Activated naive CD4-positive, alpha-beta T cell treated with anti-CD3 and anti-CD28 coated beads, Interleukin-2, amount 10 ng/mL, durations not matched to agents 7 days and 5 days (primary cell): ENCODE measurements around the gene CYS1.

Source experiments
- CTCF ChIA-PET: fragments of 350-600 bp; sonication (Branson Sonifier 250); formaldehyde crosslinking; loops from one replicate; lab custom pipeline; 2021; ENCODE audit warnings: antibody characterized with exemption; lab: Charles Lee
- DNase-seq: peaks from one replicate; pipeline ENCODE4 v3.0.0-alpha.2; 2020
- H3K27ac Mint-ChIP-seq: one replicate; pipeline ENCODE4 v1.8.0; 2021; ENCODE audit warnings: mild to moderate bottlenecking, moderate library complexity, mixed read lengths
- H3K27me3 Mint-ChIP-seq: one replicate; pipeline ENCODE4 v1.8.0; 2021; ENCODE audit warnings: mild to moderate bottlenecking, mixed read lengths
- H3K36me3 Mint-ChIP-seq: one replicate; pipeline ENCODE4 v1.8.0; 2021; ENCODE audit warnings: mixed read lengths
- H3K4me1 Mint-ChIP-seq: one replicate; pipeline ENCODE4 v1.8.0; 2021; ENCODE audit warnings: mixed read lengths
- H3K4me3 Mint-ChIP-seq: one replicate; pipeline ENCODE4 v1.8.0; 2021; ENCODE audit warnings: mild to moderate bottlenecking, moderate library complexity, mixed read lengths
- H3K9me3 Mint-ChIP-seq: one replicate; pipeline ENCODE4 v1.8.0; 2021; ENCODE audit warnings: mixed read lengths

The CYS1 gene

GRCh38 chr2:10085668-10086059, 5.5 kb upstream of the CYS1 start:
- H3K36me3 Mint-ChIP-seq = no peaks in the 10 kb centered on the region
- DNase-seq = no peak
- no peak overlapping the region for H3K27ac Mint-ChIP-seq
- CTCF ChIA-PET = interaction anchor here (1.8 to 6.5 kb wide), 3 partner anchors 12 to 15 kb away, joined by 6 to 41 read pairs (median 11); no protein-coding TSS in a partner anchor
- H3K9me3 Mint-ChIP-seq = no peaks in the 10 kb centered on the region
- H3K27me3 Mint-ChIP-seq = peaks cover 100% of the 10 kb centered on the region
- no peak overlapping the region for H3K4me3 Mint-ChIP-seq
- peaks cover 9% of the 10 kb centered on the region for H3K4me1 Mint-ChIP-seq

GRCh38 chr2:10085043-10085667, 4.9 kb upstream of the CYS1 start:
- Mint-ChIP-seq H3K4me3 (no peak overlapping the region), H3K4me1 (peaks cover 9% of the 10 kb centered on the region), H3K9me3 (no peaks in the 10 kb centered on the region), H3K27me3 (peaks cover 99% of the 10 kb centered on the region), H3K27ac (no peak overlapping the region), H3K36me3 (no peaks in the 10 kb centered on the region)
- DNase-seq = no peak
- CTCF ChIA-PET = interaction anchor here (1.8 to 6.5 kb wide), 3 partner anchors 12 to 15 kb away, joined by 6 to 41 read pairs (median 11); no protein-coding TSS in a partner anchor

DNA sequence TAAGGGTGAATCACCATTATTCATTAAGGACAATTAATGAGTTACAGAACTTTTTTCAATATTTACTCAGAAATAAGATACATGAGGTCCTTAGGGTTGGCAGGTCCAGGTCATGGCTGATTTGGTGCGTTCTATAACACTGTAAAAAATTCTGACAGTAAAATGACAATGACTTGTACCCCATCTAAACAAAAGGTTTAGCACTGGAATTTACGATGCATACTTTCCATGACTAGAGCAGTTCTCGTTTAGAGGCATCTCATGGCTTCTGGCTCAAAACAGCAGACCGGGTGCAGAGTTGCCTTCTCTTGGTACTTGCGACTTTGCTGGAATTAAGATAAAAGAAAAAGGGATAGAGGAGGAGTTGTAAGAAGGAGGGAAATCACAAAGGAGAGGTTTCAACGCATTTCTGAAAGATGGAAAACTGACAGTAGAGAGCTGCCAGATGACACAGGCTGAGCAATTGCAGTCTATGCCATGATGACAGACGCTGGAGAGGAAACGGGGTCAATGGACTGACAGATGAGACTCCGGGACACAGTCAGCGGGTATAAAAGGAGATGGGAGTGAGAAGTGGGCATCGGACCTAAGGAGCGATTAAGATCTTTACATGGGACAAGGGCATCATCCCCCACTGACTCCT, 4.1 kb upstream of the CYS1 start:
- Mint-ChIP-seq H3K27ac (no peak overlapping the region), H3K36me3 (no peaks in the 10 kb centered on the region), H3K9me3 (no peaks in the 10 kb centered on the region), H3K27me3 (peaks cover 91% of the 10 kb centered on the region), H3K4me1 (peaks cover 9% of the 10 kb centered on the region), H3K4me3 (no peak overlapping the region)
- CTCF ChIA-PET = interaction anchor here (1.8 to 6.5 kb wide), 3 partner anchors 11 to 14 kb away, joined by 6 to 41 read pairs (median 11); no protein-coding TSS in a partner anchor
- DNase-seq = no peak

DNA sequence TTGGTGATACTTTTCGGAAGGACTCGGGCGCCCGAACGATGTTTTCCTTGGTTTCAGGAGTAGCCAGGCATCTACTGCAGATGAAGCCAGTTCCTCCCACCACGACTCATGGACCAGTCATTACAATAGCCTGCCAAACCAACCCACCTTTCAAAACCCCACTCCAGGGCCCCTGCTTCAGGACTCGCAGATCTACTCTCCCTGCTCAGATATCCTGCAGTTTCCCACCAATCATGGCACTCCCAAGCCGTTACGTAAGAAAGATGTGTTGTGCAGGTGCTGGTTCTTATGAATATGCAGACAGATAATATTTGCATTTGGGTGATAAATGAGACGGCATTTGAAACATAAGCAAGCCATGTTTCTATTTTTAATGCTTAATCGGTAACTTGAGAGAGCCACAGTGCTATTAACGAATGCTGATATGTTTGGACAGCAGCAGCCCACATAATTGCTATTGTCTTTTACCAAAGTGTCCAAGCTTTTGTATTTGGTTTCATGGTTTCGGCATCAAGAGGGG, 3.5 kb upstream of the CYS1 start:
- Mint-ChIP-seq H3K27me3 (peaks cover 91% of the 10 kb centered on the region), H3K27ac (no peak overlapping the region), H3K4me1 (peaks cover 14% of the 10 kb centered on the region), H3K36me3 (no peaks in the 10 kb centered on the region), H3K9me3 (no peaks in the 10 kb centered on the region), H3K4me3 (no peak overlapping the region)
- no peak for DNase-seq
- CTCF ChIA-PET = interaction anchor here (1.0 to 6.5 kb wide), 3 partner anchors 11 to 34 kb away, joined by 3 to 41 read pairs (median 8); no protein-coding TSS in a partner anchor

- CTCF ChIA-PET = interaction anchor here (1.0 to 6.5 kb wide), 3 partner anchors 10 to 35 kb away, joined by 3 to 41 read pairs (median 8); no protein-coding TSS in a partner anchor
- H3K4me3 Mint-ChIP-seq = no peak overlapping the region
- H3K27me3 Mint-ChIP-seq = peaks cover 91% of the 10 kb centered on the region
- H3K36me3 Mint-ChIP-seq = no peaks in the 10 kb centered on the region
- no peaks in the 10 kb centered on the region for H3K9me3 Mint-ChIP-seq
- DNase-seq = no peak
- peaks cover 17% of the 10 kb centered on the region for H3K4me1 Mint-ChIP-seq
- no peak overlapping the region for H3K27ac Mint-ChIP-seq
Measured at GRCh38 chr2:10083046-10083445, 2.8 kb upstream of the CYS1 start.

GRCh38 chr2:10080536-10081304, 509 bp upstream of the CYS1 start:
- H3K9me3 Mint-ChIP-seq = no peaks in the 10 kb centered on the region
- peaks cover 91% of the 10 kb centered on the region for H3K27me3 Mint-ChIP-seq
- no peaks in the 10 kb centered on the region for H3K36me3 Mint-ChIP-seq
- CTCF ChIA-PET = interaction anchor here (1.4 to 1.5 kb wide), 2 partner anchors 9 to 16 kb away, joined by 4 to 6 read pairs; no protein-coding TSS in a partner anchor
- peak overlapping the region; percentile 64 for H3K4me3 Mint-ChIP-seq
- H3K4me1 Mint-ChIP-seq = peaks cover 17% of the 10 kb centered on the region
- DNase-seq = peak; percentile 52
- H3K27ac Mint-ChIP-seq = no peak overlapping the region

DNA sequence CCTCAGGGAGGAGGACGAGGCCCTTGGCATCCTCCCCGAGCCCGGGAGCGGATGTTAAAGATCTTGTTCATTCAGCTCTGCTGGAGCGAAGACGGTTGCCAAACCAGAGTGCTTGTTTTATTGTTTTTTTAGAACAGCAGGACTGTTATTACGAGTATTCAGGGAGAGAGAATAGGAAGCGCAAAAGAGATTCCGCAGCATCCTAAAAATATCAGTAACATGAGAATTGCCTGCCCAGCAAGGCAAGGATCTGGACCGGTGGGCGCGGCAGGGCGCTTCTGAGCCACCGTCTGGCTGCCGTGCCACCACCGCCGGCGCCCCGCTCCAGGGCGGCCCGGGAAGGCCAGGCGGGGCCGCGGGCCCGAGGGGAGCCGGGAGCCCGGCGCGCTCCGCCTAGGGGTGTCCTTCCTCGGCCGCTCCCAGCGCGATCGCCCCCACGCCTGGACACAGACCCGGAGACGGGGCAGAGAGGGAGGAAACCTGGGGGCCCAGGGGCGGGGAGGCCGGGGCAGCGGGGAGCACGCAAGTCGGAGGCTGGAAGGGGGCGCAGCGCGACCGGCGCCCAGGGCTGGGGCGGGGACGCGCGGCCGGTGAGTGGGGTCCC, 843 bp downstream of the CYS1 start:
- Mint-ChIP-seq H3K4me3 (peak overlapping the region; percentile 67), H3K4me1 (peaks cover 17% of the 10 kb centered on the region), H3K36me3 (no peaks in the 10 kb centered on the region), H3K9me3 (no peaks in the 10 kb centered on the region), H3K27me3 (peaks cover 91% of the 10 kb centered on the region), H3K27ac (peak overlapping the region; percentile 53)
- CTCF ChIA-PET = interaction anchor here (0.7 to 2.0 kb wide), 6 partner anchors 10 to 361 kb away, joined by 3 to 9 read pairs (median 5); no protein-coding TSS in a partner anchor
- peak; percentile 46 for DNase-seq

DNA sequence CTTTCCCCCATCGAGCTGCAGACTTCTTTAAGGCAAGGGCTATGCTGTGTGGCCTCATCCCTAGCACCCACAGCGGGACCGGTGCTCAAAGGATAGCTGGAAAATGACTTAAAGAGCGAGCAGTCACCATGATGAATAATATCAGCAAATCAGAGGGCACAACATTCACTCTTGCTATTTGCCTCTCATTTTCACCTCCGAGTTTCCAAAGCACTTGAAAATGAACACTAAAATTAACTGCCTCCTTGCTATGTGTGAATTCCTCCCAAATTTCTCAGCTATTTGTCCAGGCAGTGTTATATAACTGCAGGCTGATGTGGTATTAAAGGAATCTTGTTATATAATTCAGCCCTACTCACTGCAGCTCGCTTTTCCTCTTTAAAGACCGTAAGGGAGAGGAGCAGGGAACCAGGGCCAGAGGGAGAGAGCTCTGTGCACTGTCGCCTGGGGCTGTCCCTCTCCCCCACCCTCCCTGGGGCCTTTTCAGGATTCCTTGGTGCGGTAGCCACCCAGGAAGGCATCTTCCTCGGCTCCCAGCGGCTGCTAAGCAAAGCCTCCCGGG, 1.4 kb downstream of the CYS1 start:
- H3K4me3 Mint-ChIP-seq = peak overlapping the region; percentile 67
- CTCF ChIA-PET = interaction anchor here (0.5 to 2.0 kb wide), 6 partner anchors 9 to 639 kb away, joined by 3 to 9 read pairs (median 5); no protein-coding TSS in a partner anchor
- H3K27me3 Mint-ChIP-seq = peaks cover 91% of the 10 kb centered on the region
- no peaks in the 10 kb centered on the region for H3K36me3 Mint-ChIP-seq
- H3K4me1 Mint-ChIP-seq = peaks cover 19% of the 10 kb centered on the region
- H3K9me3 Mint-ChIP-seq = no peaks in the 10 kb centered on the region
- peak overlapping the region; percentile 53 for H3K27ac Mint-ChIP-seq
- DNase-seq = no peak

- Mint-ChIP-seq H3K9me3 (no peaks in the 10 kb centered on the region), H3K4me1 (peaks cover 19% of the 10 kb centered on the region), H3K27me3 (peaks cover 91% of the 10 kb centered on the region), H3K4me3 (no peak overlapping the region), H3K27ac (no peak overlapping the region), H3K36me3 (no peaks in the 10 kb centered on the region)
- CTCF ChIA-PET = interaction anchor here (1.2 to 2.0 kb wide), 2 partner anchors 19 to 26 kb away, joined by 3 to 9 read pairs; no protein-coding TSS in a partner anchor
- no peak for DNase-seq
Measured at GRCh38 chr2:10078001-10078400, 2.2 kb downstream of the CYS1 start.

- Mint-ChIP-seq H3K4me3 (no peak overlapping the region), H3K36me3 (no peaks in the 10 kb centered on the region), H3K27me3 (peaks cover 88% of the 10 kb centered on the region), H3K9me3 (no peaks in the 10 kb centered on the region), H3K27ac (no peak overlapping the region), H3K4me1 (peaks cover 23% of the 10 kb centered on the region)
- DNase-seq = no peak
- CTCF ChIA-PET = interaction anchor here (1.0 to 1.6 kb wide), 4 partner anchors 15 to 358 kb away, joined by 4 to 10 read pairs (median 8); no protein-coding TSS in a partner anchor
Measured at GRCh38 chr2:10076988-10077527, 3.2 kb downstream of the CYS1 start.

DNA sequence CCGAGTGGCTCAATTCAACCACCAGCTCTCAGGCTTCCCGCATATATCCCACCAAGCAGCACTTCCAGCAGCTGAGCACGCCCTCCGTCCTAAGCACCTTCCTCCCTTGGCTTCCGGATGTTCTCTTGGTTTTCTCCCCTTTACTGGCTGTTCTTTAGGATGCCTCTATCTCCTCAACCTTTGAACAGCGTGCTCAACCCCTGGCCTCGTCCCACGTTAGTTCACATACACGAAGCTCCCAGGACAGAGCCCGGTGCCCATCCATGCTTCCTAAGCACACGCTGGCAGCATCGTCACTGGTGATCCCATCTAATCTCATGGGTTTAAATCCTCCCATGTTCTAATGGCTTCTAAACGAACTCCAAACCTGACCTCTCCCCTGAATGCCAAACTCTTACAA, 3.7 kb downstream of the CYS1 start:
- no peak for DNase-seq
- H3K4me3 Mint-ChIP-seq = no peak overlapping the region
- CTCF ChIA-PET = interaction anchor here (1.0 to 1.6 kb wide), 4 partner anchors 16 to 358 kb away, joined by 4 to 10 read pairs (median 8); no protein-coding TSS in a partner anchor
- H3K9me3 Mint-ChIP-seq = no peaks in the 10 kb centered on the region
- H3K27ac Mint-ChIP-seq = no peak overlapping the region
- peaks cover 23% of the 10 kb centered on the region for H3K4me1 Mint-ChIP-seq
- no peaks in the 10 kb centered on the region for H3K36me3 Mint-ChIP-seq
- peaks cover 86% of the 10 kb centered on the region for H3K27me3 Mint-ChIP-seq

- Mint-ChIP-seq H3K27me3 (peaks cover 86% of the 10 kb centered on the region), H3K4me1 (peaks cover 15% of the 10 kb centered on the region), H3K9me3 (no peaks in the 10 kb centered on the region), H3K4me3 (no peak overlapping the region), H3K27ac (no peak overlapping the region), H3K36me3 (no peaks in the 10 kb centered on the region)
- DNase-seq = no peak
- CTCF ChIA-PET = interaction anchor here (1.2 to 5.1 kb wide), 4 partner anchors 15 to 21 kb away, joined by 4 to 83 read pairs (median 29); no protein-coding TSS in a partner anchor
Measured at GRCh38 chr2:10075571-10076209, 4.5 kb downstream of the CYS1 start.
